HEK293 (cell line): ENCODE measurements around the gene PALM3.

ENCODE experiments used
- GLI4 ChIP-seq: fragments of 450-650 bp; formaldehyde crosslinking; IDR thresholded peaks from 2 replicates; pipeline ENCODE4 v1.5.1; 2016; ENCODE audit warnings: missing biosample characterization, missing genetic modification characterization
- YY2 ChIP-seq: fragments of 450-650 bp; formaldehyde crosslinking; IDR thresholded peaks from 2 replicates; pipeline ENCODE4 v1.5.1; 2016; ENCODE audit warnings: missing biosample characterization, missing genetic modification characterization
- ZBTB1 ChIP-seq: fragments of 450-650 bp; formaldehyde crosslinking; IDR thresholded peaks from 2 replicates; pipeline ENCODE4 v1.5.1; 2016; ENCODE audit warnings: missing biosample characterization, missing genetic modification characterization
- ZBTB8A ChIP-seq: fragments of 450-650 bp; formaldehyde crosslinking; IDR thresholded peaks from 2 replicates; pipeline ENCODE4 v1.5.1; 2016; ENCODE audit warnings: missing biosample characterization, missing genetic modification characterization
- ZFP37 ChIP-seq: fragments of 450-650 bp; formaldehyde crosslinking; IDR thresholded peaks from 2 replicates; pipeline ENCODE4 v1.5.1; 2016; ENCODE audit warnings: missing biosample characterization, missing genetic modification characterization
- ZFP41 ChIP-seq: fragments of 450-650 bp; formaldehyde crosslinking; IDR thresholded peaks from 2 replicates; pipeline ENCODE4 v1.5.1; 2016; ENCODE audit warnings: missing biosample characterization, missing genetic modification characterization, borderline replicate concordance
- ZNF132 ChIP-seq: fragments of 450-650 bp; formaldehyde crosslinking; IDR thresholded peaks from 2 replicates; pipeline ENCODE4 v1.5.1; 2017; ENCODE audit warnings: missing biosample characterization, missing genetic modification characterization, borderline replicate concordance
- ZNF157 ChIP-seq: fragments of 450-650 bp; formaldehyde crosslinking; IDR thresholded peaks from 2 replicates; pipeline ENCODE4 v1.5.1; 2016; ENCODE audit warnings: missing biosample characterization, missing genetic modification characterization
- ZNF2 ChIP-seq: fragments of 450-650 bp; formaldehyde crosslinking; IDR thresholded peaks from 2 replicates; pipeline ENCODE4 v1.5.1; 2016; ENCODE audit warnings: missing biosample characterization, missing genetic modification characterization
- ZNF341 ChIP-seq: fragments of 450-650 bp; formaldehyde crosslinking; IDR thresholded peaks from 2 replicates; pipeline ENCODE4; 2016; ENCODE audit warnings: low read depth, missing biosample characterization, missing genetic modification characterization
- ZNF394 ChIP-seq: fragments of 450-650 bp; formaldehyde crosslinking; IDR thresholded peaks from 2 replicates; pipeline ENCODE4 v1.5.1; 2016; ENCODE audit warnings: missing biosample characterization, missing genetic modification characterization, mild to moderate bottlenecking, moderate library complexity, borderline replicate concordance
- ZNF416 ChIP-seq: fragments of 450-650 bp; formaldehyde crosslinking; IDR thresholded peaks from 2 replicates; pipeline ENCODE4 v1.5.1; 2016; ENCODE audit warnings: missing biosample characterization, missing genetic modification characterization
- ZNF561 ChIP-seq: fragments of 450-650 bp; IDR thresholded peaks from 2 replicates; pipeline ENCODE4 v1.5.1; 2018; ENCODE audit warnings: missing biosample characterization, missing genetic modification characterization, borderline replicate concordance
- ZNF571 ChIP-seq: fragments of 450-650 bp; formaldehyde crosslinking; IDR thresholded peaks from 2 replicates; pipeline ENCODE4 v1.5.0; 2017; ENCODE audit warnings: missing biosample characterization, missing genetic modification characterization
- ZNF596 ChIP-seq: fragments of 450-650 bp; IDR thresholded peaks from 2 replicates; pipeline ENCODE4 v1.5.0; 2018; ENCODE audit warnings: missing biosample characterization, mild to moderate bottlenecking, missing genetic modification characterization, moderate library complexity
- ZNF654 ChIP-seq: fragments of 450-650 bp; formaldehyde crosslinking; IDR thresholded peaks from 2 replicates; pipeline ENCODE4 v1.5.1; 2016; ENCODE audit warnings: low read depth, missing biosample characterization, missing genetic modification characterization
- ZNF670 ChIP-seq: fragments of 450-650 bp; formaldehyde crosslinking; IDR thresholded peaks from 2 replicates; pipeline ENCODE4 v1.5.1; 2016; ENCODE audit warnings: missing biosample characterization, missing genetic modification characterization, low read depth
- ZNF777 ChIP-seq: fragments of 450-650 bp; formaldehyde crosslinking; IDR thresholded peaks from 2 replicates; pipeline ENCODE4 v1.5.1; 2017; ENCODE audit warnings: missing biosample characterization, missing genetic modification characterization, borderline replicate concordance
- TF ChIP-seq, protein P1 (sequence below): fragments of 450-650 bp; IDR thresholded peaks from 2 replicates; pipeline ENCODE4 v1.5.1; 2018; ENCODE audit warnings: missing biosample characterization, mild to moderate bottlenecking, missing genetic modification characterization
- TF ChIP-seq, protein P2 (sequence below): fragments of 450-650 bp; formaldehyde crosslinking; IDR thresholded peaks from 2 replicates; pipeline ENCODE4 v1.5.1; 2016; ENCODE audit warnings: missing biosample characterization, missing genetic modification characterization
- TF ChIP-seq, protein P3 (sequence below): fragments of 450-650 bp; formaldehyde crosslinking; conservative IDR thresholded peaks from 2 replicates; pipeline ENCODE4 v1.5.1; 2016; ENCODE audit warnings: low read depth, missing biosample characterization, missing genetic modification characterization
- TF ChIP-seq, protein P4 (sequence below): fragments of 450-650 bp; formaldehyde crosslinking; IDR thresholded peaks from 2 replicates; pipeline ENCODE4 v1.5.1; 2016; ENCODE audit warnings: missing biosample characterization, missing genetic modification characterization
- TF ChIP-seq, protein P5 (sequence below): fragments of 450-650 bp; formaldehyde crosslinking; IDR thresholded peaks from 2 replicates; pipeline ENCODE4 v1.5.1; 2016; ENCODE audit warnings: missing biosample characterization, missing genetic modification characterization

Gene PALM3

DNA sequence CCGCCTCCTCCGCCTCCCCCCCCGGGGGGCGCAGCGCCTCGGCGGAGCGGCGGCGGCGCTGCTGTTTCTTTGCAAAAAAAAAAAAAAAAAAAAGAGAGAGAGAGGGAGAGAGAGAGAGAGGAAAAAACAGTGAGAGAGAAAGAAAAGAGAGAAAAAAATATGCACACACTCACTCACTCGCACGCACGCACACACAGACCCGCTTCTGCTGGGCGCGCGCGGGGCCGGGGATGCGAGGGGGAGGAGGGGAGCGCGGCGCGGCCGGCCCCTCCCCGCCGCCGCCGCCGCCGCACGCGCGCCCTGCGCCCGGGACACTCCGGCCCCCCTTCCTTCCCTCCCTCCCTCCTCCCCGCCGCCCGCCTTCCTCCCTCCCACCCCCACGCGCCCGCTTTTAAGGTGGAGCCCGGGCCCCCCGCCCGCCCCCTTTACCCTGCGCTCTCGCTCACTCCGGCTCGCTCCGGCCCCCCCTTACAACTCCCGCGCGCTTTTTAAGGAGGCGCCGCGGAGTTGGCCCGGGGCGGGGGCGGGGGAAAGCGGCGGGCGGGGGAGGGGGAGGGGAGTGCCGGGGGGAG is 28.7 kb upstream of the PALM3 start, which contains the start of gene SAMD1 (continued):
- TF ChIP-seq, protein P1, sequence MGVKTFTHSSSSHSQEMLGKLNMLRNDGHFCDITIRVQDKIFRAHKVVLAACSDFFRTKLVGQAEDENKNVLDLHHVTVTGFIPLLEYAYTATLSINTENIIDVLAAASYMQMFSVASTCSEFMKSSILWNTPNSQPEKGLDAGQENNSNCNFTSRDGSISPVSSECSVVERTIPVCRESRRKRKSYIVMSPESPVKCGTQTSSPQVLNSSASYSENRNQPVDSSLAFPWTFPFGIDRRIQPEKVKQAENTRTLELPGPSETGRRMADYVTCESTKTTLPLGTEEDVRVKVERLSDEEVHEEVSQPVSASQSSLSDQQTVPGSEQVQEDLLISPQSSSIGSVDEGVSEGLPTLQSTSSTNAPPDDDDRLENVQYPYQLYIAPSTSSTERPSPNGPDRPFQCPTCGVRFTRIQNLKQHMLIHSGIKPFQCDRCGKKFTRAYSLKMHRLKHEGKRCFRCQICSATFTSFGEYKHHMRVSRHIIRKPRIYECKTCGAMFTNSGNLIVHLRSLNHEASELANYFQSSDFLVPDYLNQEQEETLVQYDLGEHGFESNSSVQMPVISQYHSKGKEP (tag by site-specific recombination) = no peak
- TF ChIP-seq ZBTB8A (tag by site-specific recombination) (peak; percentile 13), ZNF341 (tag by site-specific recombination) (peak; percentile 93), YY2 (tag by site-specific recombination) (no peak), ZNF561 (tag by site-specific recombination) (no peak), ZFP37 (tag by site-specific recombination) (no peak), ZNF2 (no peak), ZNF654 (tag by site-specific recombination) (no peak), ZNF670 (tag by site-specific recombination) (no peak), ZNF416 (no peak), ZNF157 (no peak), ZNF596 (tag by site-specific recombination) (peak; percentile 85), ZNF132 (tag by site-specific recombination) (no peak), ZNF571 (tag by site-specific recombination) (no peak), ZNF777 (tag by site-specific recombination) (no peak), ZBTB1 (tag by site-specific recombination) (no peak), ZFP41 (tag by site-specific recombination) (no peak), GLI4 (tag by site-specific recombination) (no peak), ZNF394 (tag by site-specific recombination) (no peak)
- TF ChIP-seq, protein P2, sequence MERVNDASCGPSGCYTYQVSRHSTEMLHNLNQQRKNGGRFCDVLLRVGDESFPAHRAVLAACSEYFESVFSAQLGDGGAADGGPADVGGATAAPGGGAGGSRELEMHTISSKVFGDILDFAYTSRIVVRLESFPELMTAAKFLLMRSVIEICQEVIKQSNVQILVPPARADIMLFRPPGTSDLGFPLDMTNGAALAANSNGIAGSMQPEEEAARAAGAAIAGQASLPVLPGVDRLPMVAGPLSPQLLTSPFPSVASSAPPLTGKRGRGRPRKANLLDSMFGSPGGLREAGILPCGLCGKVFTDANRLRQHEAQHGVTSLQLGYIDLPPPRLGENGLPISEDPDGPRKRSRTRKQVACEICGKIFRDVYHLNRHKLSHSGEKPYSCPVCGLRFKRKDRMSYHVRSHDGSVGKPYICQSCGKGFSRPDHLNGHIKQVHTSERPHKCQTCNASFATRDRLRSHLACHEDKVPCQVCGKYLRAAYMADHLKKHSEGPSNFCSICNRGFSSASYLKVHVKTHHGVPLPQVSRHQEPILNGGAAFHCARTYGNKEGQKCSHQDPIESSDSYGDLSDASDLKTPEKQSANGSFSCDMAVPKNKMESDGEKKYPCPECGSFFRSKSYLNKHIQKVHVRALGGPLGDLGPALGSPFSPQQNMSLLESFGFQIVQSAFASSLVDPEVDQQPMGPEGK (tag by site-specific recombination) = peak; percentile 50; the same call in 1 of the 2 replicates
- TF ChIP-seq, protein P3, sequence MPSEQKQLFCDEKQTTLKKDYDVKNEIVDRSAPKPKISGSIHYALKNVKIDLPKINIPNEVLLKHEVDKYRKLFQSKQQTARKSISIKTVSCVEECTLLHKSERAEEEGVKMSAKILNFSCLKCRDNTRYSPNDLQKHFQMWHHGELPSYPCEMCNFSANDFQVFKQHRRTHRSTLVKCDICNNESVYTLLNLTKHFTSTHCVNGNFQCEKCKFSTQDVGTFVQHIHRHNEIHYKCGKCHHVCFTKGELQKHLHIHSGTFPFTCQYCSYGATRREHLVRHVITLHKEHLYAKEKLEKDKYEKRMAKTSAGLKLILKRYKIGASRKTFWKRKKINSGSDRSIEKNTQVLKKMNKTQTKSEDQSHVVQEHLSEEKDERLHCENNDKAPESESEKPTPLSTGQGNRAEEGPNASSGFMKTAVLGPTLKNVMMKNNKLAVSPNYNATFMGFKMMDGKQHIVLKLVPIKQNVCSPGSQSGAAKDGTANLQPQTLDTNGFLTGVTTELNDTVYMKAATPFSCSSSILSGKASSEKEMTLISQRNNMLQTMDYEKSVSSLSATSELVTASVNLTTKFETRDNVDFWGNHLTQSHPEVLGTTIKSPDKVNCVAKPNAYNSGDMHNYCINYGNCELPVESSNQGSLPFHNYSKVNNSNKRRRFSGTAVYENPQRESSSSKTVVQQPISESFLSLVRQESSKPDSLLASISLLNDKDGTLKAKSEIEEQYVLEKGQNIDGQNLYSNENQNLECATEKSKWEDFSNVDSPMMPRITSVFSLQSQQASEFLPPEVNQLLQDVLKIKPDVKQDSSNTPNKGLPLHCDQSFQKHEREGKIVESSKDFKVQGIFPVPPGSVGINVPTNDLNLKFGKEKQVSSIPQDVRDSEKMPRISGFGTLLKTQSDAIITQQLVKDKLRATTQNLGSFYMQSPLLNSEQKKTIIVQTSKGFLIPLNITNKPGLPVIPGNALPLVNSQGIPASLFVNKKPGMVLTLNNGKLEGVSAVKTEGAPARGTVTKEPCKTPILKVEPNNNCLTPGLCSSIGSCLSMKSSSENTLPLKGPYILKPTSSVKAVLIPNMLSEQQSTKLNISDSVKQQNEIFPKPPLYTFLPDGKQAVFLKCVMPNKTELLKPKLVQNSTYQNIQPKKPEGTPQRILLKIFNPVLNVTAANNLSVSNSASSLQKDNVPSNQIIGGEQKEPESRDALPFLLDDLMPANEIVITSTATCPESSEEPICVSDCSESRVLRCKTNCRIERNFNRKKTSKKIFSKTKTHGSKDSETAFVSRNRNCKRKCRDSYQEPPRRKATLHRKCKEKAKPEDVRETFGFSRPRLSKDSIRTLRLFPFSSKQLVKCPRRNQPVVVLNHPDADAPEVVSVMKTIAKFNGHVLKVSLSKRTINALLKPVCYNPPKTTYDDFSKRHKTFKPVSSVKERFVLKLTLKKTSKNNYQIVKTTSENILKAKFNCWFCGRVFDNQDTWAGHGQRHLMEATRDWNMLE (tag by site-specific recombination) = no peak
- TF ChIP-seq, protein P4, sequence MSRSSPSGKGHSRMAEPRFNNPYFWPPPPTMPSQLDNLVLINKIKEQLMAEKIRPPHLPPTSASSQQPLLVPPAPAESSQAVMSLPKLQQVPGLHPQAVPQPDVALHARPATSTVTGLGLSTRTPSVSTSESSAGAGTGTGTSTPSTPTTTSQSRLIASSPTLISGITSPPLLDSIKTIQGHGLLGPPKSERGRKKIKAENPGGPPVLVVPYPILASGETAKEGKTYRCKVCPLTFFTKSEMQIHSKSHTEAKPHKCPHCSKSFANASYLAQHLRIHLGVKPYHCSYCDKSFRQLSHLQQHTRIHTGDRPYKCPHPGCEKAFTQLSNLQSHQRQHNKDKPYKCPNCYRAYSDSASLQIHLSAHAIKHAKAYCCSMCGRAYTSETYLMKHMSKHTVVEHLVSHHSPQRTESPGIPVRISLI (tag by site-specific recombination) = no peak
- TF ChIP-seq, protein P5, sequence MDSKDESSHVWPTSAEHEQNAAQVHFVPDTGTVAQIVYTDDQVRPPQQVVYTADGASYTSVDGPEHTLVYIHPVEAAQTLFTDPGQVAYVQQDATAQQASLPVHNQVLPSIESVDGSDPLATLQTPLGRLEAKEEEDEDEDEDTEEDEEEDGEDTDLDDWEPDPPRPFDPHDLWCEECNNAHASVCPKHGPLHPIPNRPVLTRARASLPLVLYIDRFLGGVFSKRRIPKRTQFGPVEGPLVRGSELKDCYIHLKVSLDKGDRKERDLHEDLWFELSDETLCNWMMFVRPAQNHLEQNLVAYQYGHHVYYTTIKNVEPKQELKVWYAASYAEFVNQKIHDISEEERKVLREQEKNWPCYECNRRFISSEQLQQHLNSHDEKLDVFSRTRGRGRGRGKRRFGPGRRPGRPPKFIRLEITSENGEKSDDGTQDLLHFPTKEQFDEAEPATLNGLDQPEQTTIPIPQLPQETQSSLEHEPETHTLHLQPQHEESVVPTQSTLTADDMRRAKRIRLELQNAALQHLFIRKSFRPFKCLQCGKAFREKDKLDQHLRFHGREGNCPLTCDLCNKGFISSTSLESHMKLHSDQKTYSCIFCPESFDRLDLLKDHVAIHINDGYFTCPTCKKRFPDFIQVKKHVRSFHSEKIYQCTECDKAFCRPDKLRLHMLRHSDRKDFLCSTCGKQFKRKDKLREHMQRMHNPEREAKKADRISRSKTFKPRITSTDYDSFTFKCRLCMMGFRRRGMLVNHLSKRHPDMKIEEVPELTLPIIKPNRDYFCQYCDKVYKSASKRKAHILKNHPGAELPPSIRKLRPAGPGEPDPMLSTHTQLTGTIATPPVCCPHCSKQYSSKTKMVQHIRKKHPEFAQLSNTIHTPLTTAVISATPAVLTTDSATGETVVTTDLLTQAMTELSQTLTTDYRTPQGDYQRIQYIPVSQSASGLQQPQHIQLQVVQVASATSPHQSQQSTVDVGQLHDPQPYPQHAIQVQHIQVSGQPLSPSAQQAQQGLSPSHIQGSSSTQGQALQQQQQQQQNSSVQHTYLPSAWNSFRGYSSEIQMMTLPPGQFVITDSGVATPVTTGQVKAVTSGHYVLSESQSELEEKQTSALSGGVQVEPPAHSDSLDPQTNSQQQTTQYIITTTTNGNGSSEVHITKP = no peak
